Measurements from ENCODE around the gene ASRGL1.

DNA sequence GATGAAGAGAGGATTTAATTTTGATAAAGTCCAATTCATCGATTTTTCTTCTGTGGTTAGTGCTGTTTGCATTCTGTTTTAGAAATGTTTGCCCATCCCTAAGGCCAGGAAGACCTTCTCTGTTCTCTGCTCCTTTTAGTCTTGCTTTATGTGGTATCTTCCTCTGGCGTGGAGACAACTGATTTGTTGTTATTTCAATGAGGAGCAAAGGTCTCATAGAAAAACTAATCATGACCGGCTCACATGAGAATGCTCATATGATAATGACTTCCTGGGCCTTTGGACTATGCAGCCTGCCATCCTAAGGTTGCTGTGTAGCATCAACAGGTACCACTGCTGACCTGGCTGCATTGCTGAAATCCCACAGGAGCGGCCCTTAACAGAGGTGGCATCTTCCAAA is 101.4 kb downstream of the ASRGL1 start:
- TF ChIP-seq, protein P1, sequence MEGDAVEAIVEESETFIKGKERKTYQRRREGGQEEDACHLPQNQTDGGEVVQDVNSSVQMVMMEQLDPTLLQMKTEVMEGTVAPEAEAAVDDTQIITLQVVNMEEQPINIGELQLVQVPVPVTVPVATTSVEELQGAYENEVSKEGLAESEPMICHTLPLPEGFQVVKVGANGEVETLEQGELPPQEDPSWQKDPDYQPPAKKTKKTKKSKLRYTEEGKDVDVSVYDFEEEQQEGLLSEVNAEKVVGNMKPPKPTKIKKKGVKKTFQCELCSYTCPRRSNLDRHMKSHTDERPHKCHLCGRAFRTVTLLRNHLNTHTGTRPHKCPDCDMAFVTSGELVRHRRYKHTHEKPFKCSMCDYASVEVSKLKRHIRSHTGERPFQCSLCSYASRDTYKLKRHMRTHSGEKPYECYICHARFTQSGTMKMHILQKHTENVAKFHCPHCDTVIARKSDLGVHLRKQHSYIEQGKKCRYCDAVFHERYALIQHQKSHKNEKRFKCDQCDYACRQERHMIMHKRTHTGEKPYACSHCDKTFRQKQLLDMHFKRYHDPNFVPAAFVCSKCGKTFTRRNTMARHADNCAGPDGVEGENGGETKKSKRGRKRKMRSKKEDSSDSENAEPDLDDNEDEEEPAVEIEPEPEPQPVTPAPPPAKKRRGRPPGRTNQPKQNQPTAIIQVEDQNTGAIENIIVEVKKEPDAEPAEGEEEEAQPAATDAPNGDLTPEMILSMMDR (IDR thresholded peaks at IDR 0.05) = no peak
- TF ChIP-seq EP300 (IDR thresholded peaks at IDR 0.05) = no peak
